GM12891 (cell line): ENCODE results near the gene SLC15A5.

Source experiments
- PAX5 ChIP-seq: IDR thresholded peaks from 2 replicates; pipeline ENCODE4 v1.6.1; 2011; ENCODE audit warnings: low read length, moderate library complexity, mild to moderate bottlenecking; ENCODE audit not compliant: insufficient read depth, severe bottlenecking
- POLR2A ChIP-seq: IDR thresholded peaks from 2 replicates; pipeline ENCODE4 v1.6.1; 2011; ENCODE audit warnings: low read depth, low read length, control low read depth
- POLR2AphosphoS5 ChIP-seq: IDR thresholded peaks from 2 replicates; pipeline ENCODE4 v1.6.1; 2011; ENCODE audit warnings: low read depth, low read length, control low read depth
- POU2F2 ChIP-seq: IDR thresholded peaks from 2 replicates; pipeline ENCODE4 v1.6.1; 2011; ENCODE audit warnings: low read depth, mild to moderate bottlenecking, control low read depth, low read length, moderate library complexity
- SPI1 ChIP-seq: IDR thresholded peaks from 2 replicates; pipeline ENCODE4 v1.6.1; 2011; ENCODE audit warnings: low read depth, low read length, control low read depth
- TAF1 ChIP-seq: IDR thresholded peaks from 2 replicates; pipeline ENCODE4 v1.6.1; 2011; ENCODE audit warnings: low read depth, low read length, control low read depth

- no peak for TF ChIP-seq POLR2AphosphoS5
- no peak for TF ChIP-seq POLR2A
- no peak for TF ChIP-seq TAF1
- TF ChIP-seq PAX5: no peak
- TF ChIP-seq POU2F2: no peak
- no peak for TF ChIP-seq SPI1
These were observed 4.6 kb upstream of the SLC15A5 start for GRCh38 chr12:16282081-16282480.
